ENCODE results near the gene CASP6.
A peak's percentile ranks its signal among the peaks of the same experiment; 100 is the strongest.

CASP6 gene
- 6.2 to 12.5 (median 8.3) reads per million in 4 experiments for total RNA-seq

DNA sequence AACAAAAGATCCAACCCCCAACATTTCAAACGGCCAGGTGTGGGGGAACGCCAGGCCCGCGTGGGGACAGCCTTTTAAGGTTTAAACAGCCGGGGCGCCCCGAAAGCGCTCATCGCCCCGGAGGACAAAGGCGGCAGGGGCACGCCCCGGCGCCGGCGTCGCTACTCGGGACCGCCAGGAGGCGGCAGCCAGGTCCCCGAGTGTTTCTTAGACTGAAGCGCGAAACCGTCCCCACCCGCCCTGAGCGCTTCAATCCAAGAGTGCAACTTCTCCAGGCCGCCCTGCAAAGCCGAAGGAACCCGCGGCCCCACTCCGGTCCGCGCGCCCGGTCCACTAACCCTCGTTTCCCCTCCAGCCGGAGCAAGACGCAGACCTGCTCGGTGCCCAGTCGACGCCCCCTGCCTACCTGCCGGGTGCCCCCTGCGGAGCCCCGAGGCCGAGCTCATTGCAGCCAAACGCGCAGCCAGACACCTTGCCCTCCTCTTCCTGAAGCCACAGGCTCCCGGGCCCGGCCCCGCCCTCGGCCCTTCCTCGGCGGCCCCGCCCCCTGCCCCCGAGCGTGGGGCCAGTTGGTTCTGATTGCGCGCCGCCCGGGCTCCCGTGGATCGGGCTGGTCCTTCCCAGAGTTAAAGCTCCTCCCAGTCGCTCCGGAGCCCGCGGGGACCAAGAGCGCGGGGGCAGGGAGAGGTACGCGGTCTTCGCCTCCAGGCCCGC lies at the start of gene CASP6:
CASP6 (minus strand) TSS at position 496 of the 714 bp plus-strand sequence; CDS start at position 446, 50 bp downstream.
- peak; percentile 66 for DNase-seq

DNA sequence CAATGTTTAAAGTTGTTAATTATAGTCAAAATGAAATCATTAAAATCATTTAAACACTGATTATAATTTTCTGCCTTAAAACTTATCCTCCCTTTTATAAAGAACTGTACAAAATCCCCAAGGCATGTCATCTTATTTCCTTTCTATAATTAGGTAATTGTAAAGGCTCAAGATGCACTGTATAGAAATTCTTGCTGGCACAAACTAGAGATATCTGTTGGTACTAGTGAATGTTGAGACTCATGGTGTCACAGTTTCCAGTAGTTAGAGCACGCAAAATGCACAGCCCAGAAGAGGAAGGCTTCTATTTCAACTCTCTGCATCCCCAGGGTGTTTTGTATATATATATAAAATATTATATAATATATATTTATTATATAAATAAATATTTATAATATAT lies 49.3 kb upstream of the CASP6 start:
- DNase-seq: no peak

- DNase-seq: no peak
These were observed 48.6 kb upstream of the CASP6 start for GRCh38 chr4:109751852-109752251.

- DNase-seq: no peak
These were observed 47.5 kb upstream of the CASP6 start for GRCh38 chr4:109750652-109751244.

GRCh38 chr4:109749388-109750082 lies 46.3 kb upstream of the CASP6 start:
- no peak for DNase-seq

- DNase-seq: no peak
These were observed 44.9 kb upstream of the CASP6 start for GRCh38 chr4:109748114-109748513.

- no peak for DNase-seq
These were observed 43.5 kb upstream of the CASP6 start for GRCh38 chr4:109746728-109747127.

DNA sequence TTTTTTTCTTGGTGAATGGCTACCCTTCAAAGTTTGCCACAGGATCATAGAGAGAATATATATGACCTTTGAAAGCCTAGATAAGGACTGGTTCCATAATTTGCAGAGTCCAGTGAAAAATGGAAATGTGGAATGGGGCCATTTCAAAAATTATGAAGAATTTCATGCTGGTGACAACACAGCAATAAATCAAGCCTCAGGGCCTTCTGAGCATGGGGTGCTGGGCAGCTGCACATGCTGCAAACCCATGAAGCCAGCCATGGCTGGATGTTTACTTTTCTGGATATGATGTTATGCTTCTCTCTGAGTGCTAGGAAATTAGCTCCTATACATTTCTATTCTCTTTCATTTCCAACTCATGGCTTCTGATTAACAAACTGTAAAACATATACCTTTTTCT lies 42.6 kb upstream of the CASP6 start:
- no peak for DNase-seq

DNA sequence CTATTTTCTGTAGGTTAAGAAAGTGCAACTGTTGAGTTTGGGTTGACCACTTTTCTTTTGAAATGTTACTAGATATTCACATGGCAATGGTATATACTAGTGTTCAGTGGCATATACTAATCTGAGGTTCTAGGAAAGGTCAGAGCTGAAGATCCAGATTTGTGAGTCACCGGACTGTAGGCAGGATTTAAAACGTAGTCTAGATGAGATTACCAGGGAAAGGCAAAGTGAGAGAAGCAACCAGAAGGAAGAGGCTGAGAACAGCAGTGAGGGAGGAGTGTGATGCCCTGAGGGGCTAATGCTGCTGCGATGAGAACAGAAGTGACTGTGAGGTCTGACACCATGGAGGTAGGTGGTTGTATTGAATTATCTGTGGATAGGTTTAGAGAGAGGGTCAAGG lies 36.3 kb upstream of the CASP6 start:
- DNase-seq: no peak

DNA sequence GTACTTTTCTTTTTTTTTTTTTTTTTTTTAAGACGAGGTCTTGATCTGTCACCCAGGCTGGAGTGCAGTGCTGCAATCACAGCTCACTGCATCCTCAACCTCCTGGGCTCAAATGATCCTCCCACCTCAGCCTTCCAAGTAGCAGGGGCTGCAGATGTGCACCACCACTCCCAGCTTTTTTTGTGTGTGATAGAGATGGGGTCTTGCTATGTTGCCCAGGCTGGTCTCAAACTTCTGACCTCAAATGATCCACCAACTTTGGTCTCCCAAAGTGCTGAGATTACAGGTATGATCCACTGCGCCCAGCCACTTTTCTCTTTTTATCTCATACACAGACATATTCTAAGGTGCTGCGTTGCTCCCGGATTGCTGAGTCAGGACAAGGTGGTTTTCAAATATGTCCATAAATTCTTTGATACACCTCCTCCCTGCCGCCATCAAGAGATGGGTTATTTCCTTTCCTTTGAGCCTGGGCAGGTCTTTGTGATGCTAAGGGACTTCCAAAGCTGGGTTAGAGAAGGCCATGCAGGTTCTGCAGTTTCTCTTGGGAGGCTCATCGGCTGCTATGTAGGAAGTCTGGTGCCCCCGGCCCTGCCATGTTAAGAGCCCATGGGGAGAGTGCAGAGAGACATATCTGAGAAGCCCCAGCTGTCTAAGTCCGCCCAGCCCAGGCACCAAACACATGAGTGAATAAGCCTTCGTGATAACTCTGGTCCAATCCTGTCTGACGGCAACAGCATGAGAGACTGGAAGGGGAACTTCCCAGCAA lies 35.0 kb upstream of the CASP6 start:
- DNase-seq: no peak

- DNase-seq: no peak
These were observed 32.5 kb upstream of the CASP6 start for GRCh38 chr4:109735566-109736365.

GRCh38 chr4:109733728-109734127 lies 30.5 kb upstream of the CASP6 start:
- DNase-seq: no peak

DNA sequence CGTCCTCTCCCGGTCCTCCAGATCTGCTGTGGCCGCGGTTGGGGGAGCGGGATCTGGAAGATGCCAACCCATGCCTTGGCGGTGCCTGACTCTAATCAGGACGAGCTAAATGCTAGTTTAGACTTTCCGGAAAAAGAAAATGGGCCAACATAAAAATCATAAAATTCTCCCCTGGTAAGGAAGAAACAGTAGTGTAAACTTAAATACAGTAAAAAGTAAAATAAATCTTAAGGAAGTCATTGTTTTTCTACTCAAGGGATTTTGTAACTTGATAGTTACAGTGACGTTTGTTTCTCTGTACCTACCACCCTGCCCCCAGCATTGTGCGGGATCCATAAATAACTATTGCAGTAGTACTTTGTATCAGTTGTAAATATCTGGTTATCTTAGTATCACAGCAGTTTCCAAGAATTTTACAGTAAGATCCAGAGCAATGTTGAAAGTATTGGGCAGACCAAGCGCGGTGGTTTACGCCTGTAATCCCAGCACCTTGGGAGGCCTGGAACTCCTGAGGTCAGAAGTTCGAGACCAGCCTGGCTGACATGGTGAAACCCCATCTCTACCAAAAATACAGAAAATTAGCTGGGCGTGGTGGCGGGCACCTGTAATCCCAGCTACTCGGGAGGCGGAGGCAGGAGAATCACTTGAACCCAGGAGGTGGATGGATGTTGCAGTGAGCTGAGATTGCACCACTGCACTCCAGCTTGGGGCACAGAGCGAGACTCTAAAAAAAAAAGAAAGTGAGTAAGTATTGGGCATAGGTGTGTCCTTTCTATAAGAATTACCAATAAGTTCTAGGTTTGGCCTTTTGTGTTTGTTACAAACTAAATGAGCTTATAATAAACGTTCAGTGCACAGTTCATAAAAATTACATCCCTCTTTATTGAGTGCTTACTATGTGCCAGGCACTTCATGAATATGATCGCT lies 27.6 kb upstream of the CASP6 start:
- no peak for DNase-seq

- peak; percentile 72 for DNase-seq
These were observed 26.7 kb upstream of the CASP6 start, which contains the start of gene PLA2G12A for GRCh38 chr4:109729718-109730618. Gene PLA2G12A (minus strand): TSS chr4:109730070. CDS start chr4:109729809, 261 bp downstream.

DNA sequence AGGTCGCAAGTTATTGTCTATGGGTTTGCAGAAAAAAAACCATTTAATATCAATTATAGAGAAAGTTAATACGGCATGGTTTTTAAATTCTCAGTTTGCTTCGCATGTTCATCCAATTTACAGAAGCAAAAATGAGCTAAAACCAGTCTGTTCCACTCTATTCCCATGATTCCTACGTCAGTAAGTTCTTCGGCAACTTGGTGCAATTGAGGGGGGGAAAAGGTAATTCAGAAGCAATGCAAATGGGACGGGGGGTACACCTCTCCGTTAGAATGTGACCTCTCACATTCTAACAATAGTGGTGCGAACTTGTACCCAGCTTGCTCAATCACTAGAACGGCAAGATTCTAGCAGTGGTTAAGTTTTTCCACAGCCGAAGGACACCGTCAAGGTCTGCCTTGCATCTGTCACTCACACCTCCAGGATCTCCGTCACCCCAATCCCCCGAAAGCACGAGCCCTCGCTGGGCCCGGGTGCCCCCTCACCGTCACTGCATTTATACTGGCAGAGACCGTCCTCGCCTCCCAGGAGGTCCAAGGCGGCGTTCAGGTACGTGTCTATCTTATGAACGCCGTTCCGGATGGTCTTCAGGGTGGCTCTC lies 26.0 kb upstream of the CASP6 start:
- no peak for DNase-seq

GRCh38 chr4:109728385-109728784 lies 25.1 kb upstream of the CASP6 start:
- no peak for DNase-seq

DNA sequence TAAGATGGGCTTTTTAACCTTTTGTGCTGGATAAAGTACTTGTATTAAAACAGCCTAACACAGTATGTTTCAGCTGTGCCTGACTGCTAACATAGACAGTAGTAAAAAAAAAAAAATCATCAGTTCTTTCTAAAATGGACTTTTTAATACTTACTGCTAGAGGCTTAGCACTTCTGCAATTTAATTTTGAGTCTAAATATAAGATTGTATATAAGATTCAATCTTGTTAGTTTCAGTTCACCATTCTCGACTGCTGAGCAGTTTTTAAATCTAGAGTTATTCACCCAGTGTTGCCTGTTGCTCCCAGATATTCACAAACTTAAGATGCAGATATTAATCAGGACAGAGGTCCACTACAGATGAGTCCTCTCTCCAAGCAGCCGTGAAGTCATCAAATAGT lies 19.9 kb upstream of the CASP6 start:
- no peak for DNase-seq

DNA sequence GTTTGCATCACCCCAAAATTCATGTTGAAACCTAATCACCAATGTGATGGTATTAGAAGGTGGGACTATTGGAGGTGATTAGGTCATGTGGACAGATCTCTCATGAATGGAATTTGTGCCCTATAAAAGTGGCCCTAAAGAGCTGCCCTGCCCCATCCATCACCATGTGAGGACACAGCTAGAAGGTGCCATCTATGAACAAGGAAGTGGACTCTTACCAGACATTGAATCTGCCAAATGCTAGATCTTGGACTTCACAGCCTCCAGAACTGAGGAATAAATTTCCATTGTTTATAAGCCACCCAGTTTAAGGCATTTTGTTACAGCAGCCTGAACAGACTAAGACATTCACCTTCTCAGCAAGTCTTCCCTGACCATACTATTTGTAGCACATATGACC lies 19.1 kb upstream of the CASP6 start:
- DNase-seq: no peak

DNA sequence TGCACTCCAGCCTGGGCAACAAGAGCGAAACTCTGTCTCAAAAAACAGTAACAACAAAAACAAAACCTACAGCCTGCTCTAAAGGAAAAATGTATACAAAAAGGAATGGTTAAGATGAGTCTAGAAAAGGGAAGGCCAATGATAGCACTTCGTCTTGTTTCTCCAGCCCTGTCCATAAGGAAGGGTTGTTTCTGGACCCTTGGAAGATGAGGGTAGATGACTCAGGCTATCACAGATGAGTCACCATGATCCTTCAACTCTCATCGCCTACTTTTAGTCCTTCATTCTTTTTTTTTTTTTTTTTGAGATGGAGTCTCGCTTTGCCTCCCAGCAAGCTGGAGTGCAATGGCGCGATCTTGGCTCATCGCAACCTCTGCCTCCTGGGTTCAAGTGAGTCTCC lies 17.8 kb upstream of the CASP6 start:
- DNase-seq: no peak

DNA sequence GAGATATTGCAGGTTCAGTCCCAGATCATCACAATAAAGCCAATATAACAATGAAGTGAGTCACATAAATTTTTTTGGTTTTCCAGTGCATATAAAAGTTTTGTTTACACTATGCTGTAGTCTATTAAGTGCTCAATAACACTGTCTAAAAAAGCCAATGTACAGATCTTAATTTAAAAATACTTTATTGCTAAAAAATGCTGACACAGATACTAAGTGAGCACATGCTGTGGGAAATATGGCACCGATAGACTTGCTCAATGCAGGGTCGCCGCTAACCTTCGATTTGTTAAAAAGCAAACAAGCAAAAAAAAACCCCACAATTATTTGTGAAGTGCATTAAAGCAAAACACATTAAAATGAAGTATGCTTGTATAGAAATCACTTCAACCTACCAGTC lies 16.4 kb upstream of the CASP6 start:
- DNase-seq: no peak
